ENCODE measurements around the gene GRB14. TPM values are rescaled to one million over a fixed set of nuclear protein-coding genes. Genes with fewer than 3 reads are reported as not detected.

GRB14 gene
- total RNA-seq, 1 experiment from 2014 or later: 6.3 TPM

GRCh38 chr2:164570475-164570874 is 50.8 kb downstream of the GRB14 start:
- no TSS peak for BruUV-seq (replicated peaks)
- Histone ChIP-seq H3K27ac (ENCODE audit: low read depth, low read length) (no peak overlapping the region), H3K79me2 (ENCODE audit: insufficient read depth, low read length) (no peaks in the 10 kb centered on the region), H3K36me3 (ENCODE audit: control insufficient read depth in 1 of 2, insufficient read depth in 2 of 2, low read length in 2 of 2) (no peaks in the 10 kb centered on the region), H3K9me2 (ENCODE audit: insufficient read depth) (no peaks in the 10 kb centered on the region), H3K4me2 (ENCODE audit: low read length) (no peak overlapping the region), H3K4me3 (replicated peaks in 1 of 2; ENCODE audit: low read depth in 1 of 2, low read length in 2 of 2) (no peak overlapping the region), H3K4me1 (ENCODE audit: control insufficient read depth in 1 of 2, insufficient read depth in 2 of 2, low read length in 2 of 2) (no peaks in the 10 kb centered on the region), H2AFZ (ENCODE audit: low read depth, low read length, poor library complexity, severe bottlenecking) (no peak overlapping the region), H4K20me1 (ENCODE audit: insufficient read depth) (no peaks in the 10 kb centered on the region), H3K27me3 (ENCODE audit: insufficient read depth, low read length) (no peaks in the 10 kb centered on the region), H3K9ac (ENCODE audit: low read length) (no peak overlapping the region), H3K9me3 (ENCODE audit: control insufficient read depth in 1 of 2, insufficient read depth in 1 of 2, low read depth in 1 of 2, low read length in 2 of 2) (no peaks in the 10 kb centered on the region)
- DNase-seq (ENCODE audit: low read depth, low spot score) (no peak), ATAC-seq (no peak)
- no peak for TF ChIP-seq EZH2phosphoT487 (IDR thresholded peaks at IDR 0.05; ENCODE audit: borderline replicate concordance)
- TF ChIP-seq ZNF274 (IDR thresholded peaks at IDR 0.05; ENCODE audit: low read depth, low read length): no peak
- TF ChIP-seq CEBPB (IDR thresholded peaks at IDR 0.05; ENCODE audit: low read depth): no peak
- TF ChIP-seq JUND (IDR thresholded peaks at IDR 0.05): no peak
- no peak for TF ChIP-seq YY1 (IDR thresholded peaks at IDR 0.05; ENCODE audit: extremely low read depth, insufficient replicate concordance, low read depth, low read length)
- TF ChIP-seq FOSL1 (IDR thresholded peaks at IDR 0.05; ENCODE audit: low read depth): no peak
- TF ChIP-seq SP1 (IDR thresholded peaks at IDR 0.05; ENCODE audit: low read depth): no peak
- TF ChIP-seq CTCF (IDR thresholded peaks at IDR 0.05 in 2 of 3, conservative IDR thresholded peaks at IDR 0.05 in 1 of 3; ENCODE audit: borderline replicate concordance in 1 of 3, insufficient read depth in 1 of 3, low read depth in 2 of 3, low read length in 2 of 3): no peak
- TF ChIP-seq ELF1 (IDR thresholded peaks at IDR 0.05; ENCODE audit: borderline replicate concordance, low read depth): no peak
- TF ChIP-seq SIN3A (IDR thresholded peaks at IDR 0.05; ENCODE audit: low read depth): no peak
- no peak for TF ChIP-seq ZFX (IDR thresholded peaks at IDR 0.05)
- no peak for TF ChIP-seq REST (IDR thresholded peaks at IDR 0.05; ENCODE audit: low read depth)
- TF ChIP-seq ZBTB33 (IDR thresholded peaks at IDR 0.05; ENCODE audit: extremely low read depth, insufficient replicate concordance, low read length): no peak
- TF ChIP-seq EGR1 (IDR thresholded peaks at IDR 0.05; ENCODE audit: low read depth): no peak
- TF ChIP-seq TCF7L2 (IDR thresholded peaks at IDR 0.05; ENCODE audit: borderline replicate concordance, extremely low read depth, insufficient read depth, insufficient read length): no peak
- no peak for TF ChIP-seq CBX3 (IDR thresholded peaks at IDR 0.05; ENCODE audit: low read depth)
- TF ChIP-seq POLR2AphosphoS5 (IDR thresholded peaks at IDR 0.05; ENCODE audit: low read depth, low read length): no peak
- no peak for TF ChIP-seq MAX (IDR thresholded peaks at IDR 0.05)
- intact Hi-C loops (cut with micrococcal nuclease): no loop called here
- RAD21 ChIA-PET (ENCODE audit: low non-redundant PET in 1 of 2, low total read pairs in 2 of 2, uncharacterized antibody in 2 of 2, unreplicated experiment in 2 of 2): no interaction called here
- POLR2A ChIA-PET: no interaction called here
- CTCF ChIA-PET: no interaction called here

Measured in HCT116 (cell line).